GM13976 (cell line): ENCODE measurements around the gene ACTG1.
"Not testable (repeated sequence)": the region's sequence is repeated elsewhere in the genome, so short reads cannot be mapped to it uniquely, and the experiment has no call there.

Experiments used
- DNase-seq: peaks from one replicate; pipeline ENCODE4 v3.0.0; 2012; ENCODE audit warnings: low spot score
- CTCF ChIP-seq: IDR thresholded peaks from 2 replicates; pipeline ENCODE4 v1.5.1; 2012; ENCODE audit warnings: borderline replicate concordance, mild to moderate bottlenecking; ENCODE audit not compliant: insufficient read depth; ENCODE audit errors: extremely low read depth, missing control alignments, control extremely low read depth
- in situ Hi-C: fragments of 300-500 bp; cut with MboI; formaldehyde crosslinking; loops from one replicate; pipeline ENCODE4 v1.12.0; 2022; ENCODE audit warnings: low sequenced_read_pairs, mixed read lengths, inconsistent platforms; ENCODE audit not compliant: unreplicated experiment

Gene ACTG1

GRCh38 chr17:81532490-81533287 is 20.1 kb upstream of the ACTG1 start:
- DNase-seq = no peak
- no peak for TF ChIP-seq CTCF
- in situ Hi-C loops = no loop called here

- DNase-seq, in situ Hi-C loops: not testable (repeated sequence)
These were observed 19.4 kb upstream of the ACTG1 start for GRCh38 chr17:81531998-81532404.

- in situ Hi-C loops, DNase-seq: not testable (repeated sequence)
These were observed 18.4 kb upstream of the ACTG1 start for GRCh38 chr17:81531013-81531412.

- TF ChIP-seq CTCF = no peak
- no peak for DNase-seq
- in situ Hi-C loops = no loop called here
These were observed 16.8 kb upstream of the ACTG1 start for GRCh38 chr17:81529437-81529803.

GRCh38 chr17:81528651-81529436 is 16.2 kb upstream of the ACTG1 start:
- in situ Hi-C loops = no loop called here
- DNase-seq = no peak
- no peak for TF ChIP-seq CTCF

GRCh38 chr17:81528384-81528650 is 15.7 kb upstream of the ACTG1 start:
- no peak for DNase-seq
- TF ChIP-seq CTCF = no peak
- in situ Hi-C loops = no loop called here

- in situ Hi-C loops = no loop called here
- no peak for DNase-seq
- TF ChIP-seq CTCF = no peak
These were observed 15.2 kb upstream of the ACTG1 start, which contains the start of gene FSCN2 for GRCh38 chr17:81527591-81528383. Gene FSCN2, plus strand, starts transcription at chr17:81528377. Its CDS starts 155 bp downstream, at chr17:81528532.
